ENCODE data around the gene TPT1.
"Not testable (repeated sequence)": the region's sequence is repeated elsewhere in the genome, so short reads cannot be mapped to it uniquely, and the experiment has no call there.

Gene TPT1
- total RNA-seq: 4,736 to 5,483 reads per million in 2 donors

DNA sequence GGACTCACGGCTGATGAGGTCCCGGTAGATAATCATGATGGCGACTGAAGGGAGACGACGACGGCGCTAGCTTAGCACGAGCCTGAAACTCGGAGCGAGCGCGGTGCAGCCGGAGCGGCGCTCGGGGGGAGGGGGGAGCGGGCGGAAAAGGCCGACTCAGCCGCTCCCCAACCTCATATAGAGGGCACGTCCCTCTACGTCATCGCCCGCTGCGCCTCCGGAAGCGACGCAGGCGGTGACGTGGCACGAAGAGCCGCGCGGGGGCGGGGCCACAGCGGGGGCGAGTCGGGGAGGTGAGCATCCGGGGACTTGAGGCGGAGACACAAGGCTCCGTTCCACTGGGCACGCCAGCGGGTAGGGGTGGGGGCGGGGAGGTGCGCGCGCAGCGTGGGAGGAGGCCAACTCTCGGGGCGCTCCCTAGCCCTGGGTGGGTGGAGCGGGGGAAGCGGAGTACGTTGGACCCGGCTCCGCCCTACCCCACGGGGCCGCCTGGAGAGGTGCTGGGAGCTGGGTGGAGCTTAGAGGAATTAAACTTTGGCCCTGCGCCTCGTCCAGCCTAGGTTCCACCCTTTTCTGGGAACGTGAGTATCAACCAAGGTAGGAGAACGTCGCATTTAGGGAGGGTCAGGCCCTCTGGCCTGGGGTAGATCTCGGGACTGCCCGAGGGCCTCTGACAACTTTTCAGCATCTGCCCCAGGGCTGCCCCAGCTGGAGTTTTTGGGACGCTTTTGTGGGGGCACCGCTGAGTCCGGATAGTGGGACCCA lies at the start of gene TPT1:
TSS of gene TPT1 (minus strand) at position 150 of the 765 bp plus-strand sequence. CDS start at position 36, 114 bp downstream.
- DNase-seq: peak; percentile 100

GRCh38 chr13:45390348-45390747 lies 49.4 kb upstream of the TPT1 start:
- DNase-seq: not testable (repeated sequence)

DNA sequence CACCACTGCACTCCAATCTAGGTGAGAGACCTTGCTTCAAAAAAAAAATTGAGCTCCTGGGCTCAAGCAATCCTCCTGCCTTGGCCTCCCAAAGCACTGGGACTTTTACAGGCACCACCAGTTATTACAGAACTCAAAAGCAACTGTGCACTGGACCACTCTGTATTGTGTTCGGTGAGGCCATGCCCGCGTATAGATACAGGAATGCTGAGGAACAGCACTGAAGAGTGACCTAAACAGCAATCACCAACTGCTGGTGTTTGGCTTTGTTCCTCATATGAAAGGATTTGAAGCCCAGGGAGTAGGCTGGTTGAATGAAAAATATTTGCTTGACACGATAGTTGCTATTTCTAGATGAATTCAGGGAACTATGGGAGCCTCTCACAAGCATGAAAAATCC lies 47.7 kb upstream of the TPT1 start:
- DNase-seq: no peak

- DNase-seq: not testable (repeated sequence)
Observed at GRCh38 chr13:45386892-45387575, 46.1 kb upstream of the TPT1 start.

- no peak for DNase-seq
Observed at GRCh38 chr13:45385907-45386553, 45.0 kb upstream of the TPT1 start.

DNA sequence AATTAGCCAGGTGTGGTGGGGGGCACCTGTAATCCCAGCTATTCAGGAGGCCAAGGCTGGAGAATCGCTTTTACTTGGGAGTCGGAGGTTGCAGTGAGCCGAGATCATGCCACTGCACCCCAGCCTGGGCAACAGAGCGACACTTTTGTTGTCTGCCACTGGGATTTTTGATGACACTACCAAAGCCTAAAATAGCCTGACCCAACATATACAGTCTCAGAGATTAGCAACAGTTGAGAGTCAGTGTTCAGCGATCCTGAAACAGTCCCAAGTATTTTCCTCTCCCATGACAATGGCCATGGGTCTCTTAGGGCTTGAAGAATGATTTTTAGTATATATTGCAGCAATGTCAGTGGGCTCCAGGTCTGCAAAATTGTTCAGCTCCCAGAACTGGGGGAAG lies 44.3 kb upstream of the TPT1 start:
- DNase-seq: no peak

DNA sequence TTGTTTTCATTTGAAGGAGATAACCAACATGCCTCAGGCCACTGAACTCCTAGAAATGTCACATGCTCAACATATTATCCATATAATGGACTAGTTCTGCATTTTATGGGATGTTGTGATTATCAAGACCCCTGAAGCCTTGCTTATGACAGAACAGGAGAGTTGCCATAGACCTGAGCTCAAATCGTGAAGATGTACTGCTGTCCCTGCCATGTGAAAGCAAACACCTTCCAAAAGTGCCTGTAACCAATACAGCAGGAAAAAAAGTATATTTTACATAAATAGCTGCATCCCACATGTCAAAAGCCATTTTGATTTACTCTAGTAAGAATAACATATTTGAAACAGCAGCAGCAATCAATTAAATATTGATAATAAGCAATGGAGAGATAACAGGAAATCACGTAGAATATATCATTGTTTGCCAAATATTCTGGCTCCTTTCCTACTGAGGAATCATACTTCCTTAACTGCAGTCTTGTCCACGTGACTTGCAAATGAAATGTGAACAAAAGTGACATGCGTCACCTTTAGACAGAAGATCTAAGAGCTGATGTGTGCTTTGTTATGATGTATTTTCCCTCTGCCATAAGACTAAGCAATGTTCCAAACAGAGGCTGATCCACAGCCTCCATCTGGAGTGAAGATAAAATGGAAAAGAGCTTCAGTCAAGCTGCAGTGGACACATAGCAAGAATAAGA lies 43.6 kb upstream of the TPT1 start:
- DNase-seq: no peak

DNA sequence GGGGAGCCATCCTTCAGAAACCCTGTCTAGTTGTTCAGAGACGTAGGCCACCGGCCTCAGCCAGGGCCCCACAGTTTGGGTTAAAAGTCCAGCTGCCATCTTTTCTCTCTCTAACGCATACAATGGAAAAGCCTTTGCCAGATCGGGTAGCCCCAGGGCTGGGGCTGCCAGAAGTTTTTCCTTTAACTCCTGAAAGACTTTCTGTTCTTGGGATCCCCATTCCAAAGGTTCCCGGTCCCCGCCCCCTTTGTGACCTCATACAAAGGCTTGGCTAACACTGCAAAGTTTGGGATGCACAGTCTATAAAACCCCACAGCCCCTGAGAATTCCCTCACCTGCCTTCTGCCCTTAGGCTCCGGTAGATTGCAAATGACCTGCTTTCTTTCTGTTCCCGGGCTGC lies 41.8 kb upstream of the TPT1 start:
- not testable (repeated sequence) for DNase-seq

DNA sequence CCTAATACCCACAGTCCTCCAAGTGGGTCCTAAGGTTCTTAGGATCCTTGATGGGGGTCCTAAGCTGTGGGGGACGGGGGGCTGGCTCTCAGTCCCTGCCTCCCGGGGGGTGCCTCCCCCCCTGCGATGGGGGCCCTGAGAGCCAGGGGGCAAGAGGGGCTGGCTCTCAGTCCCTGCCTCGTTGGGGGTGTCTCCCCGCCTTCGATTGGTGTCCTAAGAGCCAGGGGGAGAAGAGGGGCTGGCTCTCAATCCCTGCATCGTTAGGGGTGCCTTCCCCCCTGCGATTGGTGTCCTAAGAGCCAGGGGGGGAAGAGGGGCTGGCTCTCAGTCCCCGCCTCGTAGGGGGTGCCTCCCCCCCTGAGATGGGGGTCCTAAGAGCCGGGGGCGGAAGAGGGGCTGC lies 40.2 kb upstream of the TPT1 start:
- no peak for DNase-seq

DNA sequence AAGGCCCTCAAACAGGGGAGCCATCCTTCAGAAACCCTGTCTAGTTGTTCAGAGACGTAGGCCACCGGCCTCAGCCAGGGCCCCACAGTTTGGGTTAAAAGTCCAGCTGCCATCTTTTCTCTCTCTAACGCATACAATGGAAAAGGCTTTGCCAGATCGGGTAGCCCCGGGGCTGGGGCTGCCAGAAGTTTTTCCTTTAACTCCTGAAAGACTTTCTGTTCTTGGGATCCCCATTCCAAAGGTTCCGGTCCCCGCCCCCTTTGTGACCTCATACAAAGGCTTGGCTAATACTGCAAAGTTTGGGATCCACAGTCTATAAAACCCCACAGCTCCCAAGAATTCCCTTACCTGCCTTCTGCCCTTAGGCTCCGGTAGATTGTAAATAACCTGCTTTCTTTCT lies 39.7 kb upstream of the TPT1 start:
- not testable (repeated sequence) for DNase-seq

GRCh38 chr13:45379516-45379915 lies 38.5 kb upstream of the TPT1 start:
- not testable (repeated sequence) for DNase-seq

- not testable (repeated sequence) for DNase-seq
Observed at GRCh38 chr13:45378786-45379185, 37.8 kb upstream of the TPT1 start.

DNA sequence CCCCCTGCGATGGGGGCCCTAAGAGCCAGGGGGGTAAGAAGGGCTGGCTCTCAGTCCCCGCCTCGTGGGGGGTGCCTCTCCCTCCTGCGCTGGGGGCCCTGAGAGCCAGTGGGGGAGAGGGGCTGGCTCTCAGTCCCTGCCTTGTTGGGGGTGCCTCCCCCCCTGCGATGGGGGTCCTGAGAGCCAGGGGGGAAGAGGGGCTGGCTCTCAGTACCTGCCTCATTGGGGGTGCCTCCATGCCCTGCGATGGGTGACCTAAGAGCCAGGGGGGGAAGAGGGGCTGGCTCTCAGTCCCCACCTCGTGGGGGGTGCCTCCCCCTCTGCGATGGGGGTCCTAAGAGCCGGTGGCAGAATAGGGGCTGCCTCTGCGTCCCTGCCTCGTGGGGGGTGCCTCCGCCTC lies 36.3 kb upstream of the TPT1 start:
- DNase-seq: not testable (repeated sequence)

DNA sequence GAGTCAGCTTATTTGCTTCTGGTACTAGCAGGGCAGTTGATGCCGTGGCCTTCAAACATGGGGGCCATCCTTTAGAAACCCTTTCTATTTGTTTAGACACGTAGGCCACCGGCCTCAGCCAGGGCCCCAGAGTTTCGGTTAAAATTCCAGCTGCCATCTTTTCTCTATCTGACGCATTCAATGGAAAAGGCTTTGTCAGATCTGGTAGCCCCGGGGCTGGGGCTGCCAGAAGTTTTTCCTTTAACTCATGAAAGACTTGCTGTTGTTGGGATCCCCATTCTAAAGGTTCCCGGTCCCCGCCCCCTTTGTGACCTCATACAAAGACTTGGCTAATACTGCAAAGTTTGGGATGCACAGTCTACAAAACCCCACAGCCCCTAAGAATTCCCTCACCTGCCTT lies 35.7 kb upstream of the TPT1 start:
- not testable (repeated sequence) for DNase-seq

DNA sequence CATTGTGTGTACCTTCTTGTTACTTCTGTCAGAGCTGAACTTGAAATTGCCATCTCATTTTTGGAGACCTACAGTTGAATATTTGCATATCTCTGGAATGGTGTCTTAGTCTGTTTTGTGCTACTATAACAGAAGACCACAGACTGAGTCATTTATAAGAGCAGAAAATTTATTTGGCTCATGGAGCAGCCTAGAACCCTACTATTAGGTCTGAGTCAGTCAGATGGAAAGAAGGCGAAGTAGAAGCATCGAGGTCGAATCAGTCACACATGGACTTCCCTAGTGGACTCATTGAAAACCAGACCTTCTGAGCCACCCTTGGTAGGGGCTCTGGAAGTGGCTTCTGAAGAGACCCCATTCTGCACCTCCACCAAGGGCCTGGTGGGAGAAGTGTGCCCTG lies 33.9 kb upstream of the TPT1 start:
- DNase-seq: no peak

GRCh38 chr13:45373162-45373547 lies 32.2 kb upstream of the TPT1 start:
- DNase-seq: no peak

- DNase-seq: no peak
Observed at GRCh38 chr13:45372189-45373161, 31.5 kb upstream of the TPT1 start.

- DNase-seq: peak; percentile 48
Observed at GRCh38 chr13:45370922-45371406, 30.0 kb upstream of the TPT1 start.

DNA sequence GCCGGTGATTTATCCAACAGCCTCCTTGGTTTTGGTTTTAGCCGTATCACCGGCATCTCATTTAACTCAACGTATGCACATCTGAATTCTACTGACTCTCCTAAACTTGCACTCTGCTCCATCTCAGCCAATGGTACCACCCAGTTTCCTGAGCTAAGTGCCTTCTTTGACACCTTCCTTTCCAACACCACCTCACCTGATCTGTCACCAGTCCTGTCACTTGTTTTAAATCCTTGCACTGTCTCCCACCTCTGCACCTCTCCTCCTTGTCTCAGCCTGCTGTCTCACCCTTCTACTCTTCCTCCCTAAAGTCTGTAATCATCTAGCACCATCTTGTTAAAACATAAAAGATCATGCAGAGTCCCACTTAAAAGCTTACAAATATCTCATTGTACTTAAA lies 28.1 kb upstream of the TPT1 start:
- no peak for DNase-seq

DNA sequence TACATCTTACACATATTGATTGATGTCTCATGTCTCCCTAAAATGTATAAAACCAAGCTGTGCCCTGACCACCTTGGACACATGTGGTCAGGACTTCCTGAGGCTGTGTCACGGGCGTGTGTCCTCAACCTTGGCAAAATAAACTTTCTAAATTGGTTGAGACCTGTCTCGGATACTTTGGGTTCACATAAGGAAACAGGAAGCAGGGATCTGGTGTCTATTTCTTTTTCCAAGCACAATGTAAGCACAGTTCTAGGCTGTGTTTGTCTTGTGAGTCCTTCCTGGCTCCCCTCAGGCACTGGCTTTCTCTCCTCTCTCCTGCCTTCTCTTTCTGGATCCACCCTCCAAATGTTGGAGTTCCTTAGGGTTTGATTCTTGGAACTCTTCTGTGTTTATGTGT lies 27.6 kb upstream of the TPT1 start:
- no peak for DNase-seq

GRCh38 chr13:45368005-45368404 lies 27.0 kb upstream of the TPT1 start:
- DNase-seq: no peak

GRCh38 chr13:45367358-45367757 lies 26.4 kb upstream of the TPT1 start:
- DNase-seq: peak; percentile 78
